ENCODE results near the gene KLHL10.

Gene KLHL10

DNA sequence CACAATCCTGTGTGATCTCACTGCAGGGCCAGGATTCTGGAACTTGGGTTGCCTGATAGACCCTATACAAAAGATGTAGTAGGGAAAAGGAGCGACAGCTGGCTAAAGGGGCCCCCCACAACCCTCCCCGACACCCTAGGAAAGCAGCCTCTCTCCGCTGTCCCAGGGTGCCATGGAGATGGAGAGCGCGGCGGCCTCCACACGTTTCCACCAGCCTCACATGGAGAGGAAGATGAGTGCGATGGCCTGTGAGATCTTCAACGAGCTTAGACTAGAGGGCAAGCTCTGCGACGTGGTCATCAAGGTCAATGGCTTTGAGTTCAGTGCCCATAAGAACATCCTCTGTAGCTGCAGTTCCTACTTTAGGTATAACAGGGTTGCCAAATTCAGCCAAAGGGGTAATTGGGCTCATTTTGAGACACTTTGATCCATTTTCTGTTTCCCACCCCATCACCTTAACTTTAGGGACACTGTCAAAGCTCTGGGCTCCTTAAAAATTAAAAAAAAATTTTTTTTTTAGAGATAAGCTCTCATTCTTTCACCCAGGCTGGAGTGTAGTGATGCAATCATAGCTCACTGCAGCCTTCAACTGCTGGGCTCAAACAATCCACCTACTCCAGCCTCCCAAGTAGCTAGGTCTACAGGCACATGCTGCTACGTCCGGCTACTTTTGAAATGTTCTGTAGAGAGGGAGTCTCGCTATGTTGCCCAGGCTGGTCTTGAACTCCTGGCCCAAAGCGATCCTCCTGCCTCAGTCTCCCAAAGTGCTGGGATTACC, at the start of gene KLHL10:
KLHL10 (plus strand) TSS at position 65 of the 778 bp plus-strand sequence; CDS start at position 173, 108 bp downstream.
- no peak for DNase-seq

- no peak for DNase-seq
Observed at GRCh38 chr17:41792845-41793783, 44.5 kb upstream of the KLHL10 start.

- no peak for DNase-seq
Observed at GRCh38 chr17:41793784-41794539, 43.7 kb upstream of the KLHL10 start.

DNA sequence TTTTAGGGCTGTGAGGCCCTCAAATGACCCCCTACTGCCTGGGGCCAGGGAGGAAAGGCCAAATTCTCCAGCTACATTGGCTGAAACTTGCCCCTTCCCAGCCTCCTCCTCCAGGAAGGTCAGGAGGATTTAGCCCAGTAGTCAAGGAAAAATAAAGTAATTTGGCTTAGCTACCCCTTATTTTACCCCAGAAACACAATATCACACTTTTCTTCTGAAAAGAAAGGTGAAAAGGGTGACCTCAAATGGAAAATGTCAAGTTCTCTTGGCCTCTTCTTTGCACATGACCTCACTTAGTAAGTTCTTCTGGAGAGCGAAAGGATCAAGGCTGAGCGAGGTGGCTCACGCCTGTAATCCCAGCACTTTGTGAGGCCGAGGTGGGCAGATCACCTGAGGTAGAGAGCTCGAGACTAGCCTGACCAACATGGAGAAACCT, 43.1 kb upstream of the KLHL10 start:
- DNase-seq: no peak

GRCh38 chr17:41796121-41796895, 41.3 kb upstream of the KLHL10 start:
- no peak for DNase-seq

DNA sequence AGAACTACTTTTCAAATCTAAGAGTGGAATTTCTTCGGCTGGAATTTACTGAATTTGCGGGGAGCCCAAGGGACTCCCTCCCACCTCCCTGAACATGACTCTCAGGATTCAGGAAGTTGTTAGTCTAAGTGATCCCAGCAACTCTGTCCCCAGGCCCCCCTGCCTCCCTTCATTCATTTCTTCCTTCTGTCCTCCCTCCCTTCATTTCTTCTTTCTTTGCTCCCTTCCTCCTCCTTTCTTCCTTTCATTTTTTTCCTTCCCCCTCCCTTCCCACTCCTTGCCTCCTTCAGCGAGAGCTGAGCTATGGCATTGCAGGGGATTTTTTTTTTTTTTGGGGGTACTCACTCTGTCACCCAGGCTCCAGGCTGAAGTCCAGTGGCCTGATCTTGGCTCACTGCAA, 40.2 kb upstream of the KLHL10 start:
- no peak for DNase-seq

- DNase-seq: no peak
Observed at GRCh38 chr17:41799366-41799765, 38.3 kb upstream of the KLHL10 start.

DNA sequence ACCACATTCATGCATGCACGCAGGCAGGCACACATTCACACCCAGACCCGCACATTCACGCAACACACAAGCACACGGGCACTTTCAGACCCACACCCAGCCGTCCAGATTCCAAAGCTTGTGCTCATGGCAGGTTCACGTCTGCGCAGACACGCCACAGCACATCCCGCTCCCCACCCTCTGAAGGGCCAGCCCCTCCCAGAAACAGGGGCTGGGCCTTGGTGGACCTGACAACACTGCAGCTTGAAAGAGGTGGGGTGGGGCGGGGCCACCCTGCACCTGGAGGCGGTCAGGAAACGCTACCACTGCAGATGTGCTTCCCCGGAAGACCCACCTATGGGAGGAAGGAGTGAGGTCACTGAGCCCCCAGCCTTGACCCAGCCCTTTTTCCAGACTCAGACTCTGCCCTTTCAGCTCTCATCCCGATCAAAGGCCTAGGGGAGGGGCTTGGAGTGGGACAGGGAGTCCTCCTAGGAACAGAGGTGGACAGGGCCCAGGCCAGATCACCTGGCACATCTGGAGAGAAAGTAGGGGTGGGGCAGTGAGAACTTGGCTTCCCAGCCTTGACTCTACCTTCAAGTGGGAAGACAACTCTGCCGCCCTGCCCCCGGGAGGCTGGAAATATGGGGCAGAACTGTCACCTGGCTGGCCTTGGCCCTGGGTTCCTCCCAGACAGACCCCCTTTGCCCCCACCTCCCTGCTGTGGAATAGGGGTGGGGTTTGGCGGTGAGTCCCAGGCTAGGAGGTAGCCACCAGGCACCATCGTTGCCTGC, 36.8 kb upstream of the KLHL10 start:
- DNase-seq: peak; percentile 80

GRCh38 chr17:41801374-41802271, 36.0 kb upstream of the KLHL10 start:
- DNase-seq: peak; percentile 71

DNA sequence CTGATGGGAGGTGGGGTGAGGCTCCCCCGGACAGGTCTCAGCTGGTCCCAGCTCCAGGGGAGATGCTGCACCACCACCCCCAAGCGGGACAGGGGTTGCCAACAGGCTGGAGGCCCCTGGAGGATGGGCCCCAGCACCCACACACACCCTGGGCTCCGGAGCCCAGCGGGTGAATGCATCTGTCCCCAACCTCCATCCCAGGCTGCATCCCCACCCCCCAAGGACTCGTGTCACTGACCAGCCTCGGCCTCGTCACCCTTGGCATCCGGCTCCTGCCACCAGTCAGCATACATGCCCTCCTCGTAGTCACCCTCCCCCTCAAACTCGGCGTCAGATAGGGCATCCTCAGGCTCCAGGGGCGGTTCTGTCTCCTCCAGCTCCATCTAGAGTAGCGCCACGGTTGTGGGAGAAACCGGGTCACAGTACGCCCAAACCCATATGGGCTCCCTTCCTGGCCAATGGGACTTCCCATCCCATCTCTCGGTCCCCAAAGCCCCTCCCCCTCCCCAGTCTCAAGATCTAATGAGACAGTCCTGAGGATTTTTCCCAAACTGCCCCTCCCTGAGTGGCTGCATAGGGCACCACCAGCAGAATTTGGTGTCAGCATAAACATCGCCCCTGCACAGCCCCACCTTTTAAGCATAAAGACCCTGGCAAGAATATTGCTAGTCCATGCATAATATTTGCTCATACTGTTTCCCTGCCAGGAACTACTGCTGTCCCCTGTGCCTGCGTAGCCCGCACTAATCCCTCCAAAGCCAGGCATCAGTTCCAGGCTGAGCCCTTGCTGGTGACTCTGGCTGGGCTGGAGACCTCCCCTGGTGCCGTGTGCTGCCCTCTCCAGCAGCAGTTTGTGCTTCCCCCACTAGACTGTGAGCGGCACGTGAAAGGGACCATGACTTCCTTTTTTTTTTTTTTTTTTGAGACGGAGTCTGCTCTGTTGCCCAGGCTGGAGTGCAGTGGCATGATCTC, 34.3 kb upstream of the KLHL10 start:
- no peak for DNase-seq

DNA sequence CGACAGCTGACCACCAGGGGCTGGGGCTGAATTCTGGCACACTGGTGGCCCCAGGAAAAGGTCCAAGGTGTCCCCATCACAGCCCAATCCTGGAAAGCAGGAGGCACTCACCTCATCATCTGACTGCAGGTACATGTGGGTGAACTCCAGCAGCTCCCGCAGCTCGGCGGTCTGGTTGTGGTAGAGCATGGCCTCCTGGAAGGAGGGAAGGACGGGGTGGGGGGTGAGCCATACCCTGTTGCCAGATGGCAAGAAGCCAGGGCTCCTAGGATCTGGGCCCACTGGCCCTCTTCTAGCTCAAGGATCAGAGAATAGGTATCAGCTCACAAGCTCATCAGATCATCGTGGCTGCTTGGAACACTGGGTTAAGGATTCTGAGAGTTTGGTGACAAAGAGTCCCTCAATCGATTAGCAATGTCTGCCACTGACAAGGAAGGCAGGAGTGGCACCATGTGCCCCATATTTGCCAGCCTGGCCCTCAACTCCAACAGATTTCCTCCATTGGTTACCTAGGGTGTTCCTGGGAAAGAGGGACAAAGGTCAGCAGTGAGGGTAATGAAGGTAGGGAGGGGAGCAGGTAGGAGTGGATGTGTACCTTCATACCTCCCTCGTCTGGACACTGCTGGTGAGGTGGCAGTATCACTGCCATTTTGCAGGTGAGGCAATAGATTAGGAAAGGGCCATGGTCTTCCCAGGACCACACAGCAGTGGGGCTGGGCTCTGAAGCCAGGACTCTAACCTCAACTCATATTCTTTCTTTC, 30.8 kb upstream of the KLHL10 start:
- DNase-seq: no peak

DNA sequence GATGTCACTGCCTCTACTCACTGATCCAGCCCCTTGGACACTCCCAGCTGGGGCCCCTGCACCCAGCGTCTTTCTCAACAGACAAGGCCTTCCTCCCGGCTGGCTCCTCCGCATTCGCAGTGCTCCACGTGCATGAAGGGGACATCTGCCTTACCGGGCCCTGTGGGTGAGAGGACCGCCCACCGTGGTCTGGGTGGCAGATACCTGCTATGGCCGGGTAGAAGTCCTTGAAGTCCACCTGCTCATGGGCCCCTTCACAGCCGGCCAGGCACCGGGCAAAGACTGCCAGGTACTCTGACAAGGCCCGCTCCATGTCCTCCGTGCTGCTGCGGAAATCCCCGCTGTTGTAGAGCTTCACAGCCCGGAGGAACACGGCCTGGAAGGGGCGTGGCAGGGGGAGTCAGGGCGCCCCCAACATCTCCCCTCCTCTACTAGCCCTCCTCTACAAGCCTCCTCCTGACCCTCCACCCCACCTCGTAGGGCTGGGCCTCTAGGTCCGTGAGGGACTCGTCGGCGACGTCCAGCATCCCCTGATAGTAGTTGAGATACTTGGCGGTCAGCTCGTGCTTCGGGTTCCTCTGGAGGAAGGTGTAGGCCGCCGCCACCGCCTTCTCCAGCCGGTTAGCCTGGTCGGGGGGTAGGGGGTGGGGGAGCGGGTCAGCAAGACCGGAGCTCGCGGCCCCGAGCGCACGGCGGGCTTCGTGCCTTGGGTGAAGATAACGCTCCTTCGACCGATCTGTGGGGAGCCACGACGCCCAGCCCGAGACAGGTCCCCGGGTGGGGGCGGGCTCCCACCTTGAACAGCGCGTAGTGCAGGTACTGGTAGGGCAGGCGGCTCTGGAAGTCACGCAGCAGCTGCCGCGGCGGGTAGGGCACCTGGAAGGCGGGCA, 26.7 kb upstream of the KLHL10 start:
- DNase-seq: peak; percentile 57

DNA sequence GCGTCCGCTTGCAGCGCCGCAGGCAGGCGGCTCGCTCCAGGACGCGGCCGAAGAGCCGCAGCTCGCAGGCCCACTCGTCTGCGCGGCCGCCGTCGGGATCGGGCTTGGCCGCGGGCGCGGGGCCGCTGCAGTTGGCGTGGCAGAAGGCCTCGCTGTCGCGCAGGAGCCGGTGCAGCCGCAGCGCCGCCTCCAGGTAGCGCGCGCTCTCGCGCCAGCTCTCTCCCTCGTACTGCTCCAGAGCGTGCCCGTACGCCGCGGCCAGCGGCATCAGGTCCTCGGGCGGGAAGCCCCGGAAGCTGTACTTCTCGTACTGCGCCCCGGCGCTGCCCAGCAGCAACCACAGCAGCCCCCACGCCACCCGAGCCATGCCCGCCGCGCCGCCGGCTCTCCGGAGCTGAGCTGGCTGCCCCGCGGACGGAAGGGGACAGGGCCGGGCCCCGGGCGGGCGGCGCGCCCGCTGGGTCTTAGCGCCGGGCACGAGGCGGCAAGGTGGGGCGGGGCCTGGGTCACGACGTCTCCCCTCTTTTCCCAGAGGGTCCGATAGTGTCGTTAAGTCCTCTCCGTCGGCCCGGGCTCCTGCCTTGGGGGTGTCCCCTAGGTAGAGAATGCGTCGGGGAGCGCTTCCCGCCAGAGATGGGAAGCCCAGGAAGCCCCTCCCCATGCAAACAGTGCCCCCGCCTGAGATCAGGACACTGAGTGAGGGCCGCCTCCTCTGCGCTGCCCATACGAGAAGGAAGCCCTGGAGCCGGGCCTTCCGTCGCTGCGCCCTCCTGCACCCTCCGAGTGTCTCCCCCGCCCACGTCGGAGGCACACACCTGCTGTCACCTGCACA, 25.9 kb upstream of the KLHL10 start, which contains the start of gene P3H4:
P3H4 (minus strand) TSS at position 401 of the 832 bp plus-strand sequence; CDS start at position 367, 34 bp downstream.
- peak; percentile 71 for DNase-seq

DNA sequence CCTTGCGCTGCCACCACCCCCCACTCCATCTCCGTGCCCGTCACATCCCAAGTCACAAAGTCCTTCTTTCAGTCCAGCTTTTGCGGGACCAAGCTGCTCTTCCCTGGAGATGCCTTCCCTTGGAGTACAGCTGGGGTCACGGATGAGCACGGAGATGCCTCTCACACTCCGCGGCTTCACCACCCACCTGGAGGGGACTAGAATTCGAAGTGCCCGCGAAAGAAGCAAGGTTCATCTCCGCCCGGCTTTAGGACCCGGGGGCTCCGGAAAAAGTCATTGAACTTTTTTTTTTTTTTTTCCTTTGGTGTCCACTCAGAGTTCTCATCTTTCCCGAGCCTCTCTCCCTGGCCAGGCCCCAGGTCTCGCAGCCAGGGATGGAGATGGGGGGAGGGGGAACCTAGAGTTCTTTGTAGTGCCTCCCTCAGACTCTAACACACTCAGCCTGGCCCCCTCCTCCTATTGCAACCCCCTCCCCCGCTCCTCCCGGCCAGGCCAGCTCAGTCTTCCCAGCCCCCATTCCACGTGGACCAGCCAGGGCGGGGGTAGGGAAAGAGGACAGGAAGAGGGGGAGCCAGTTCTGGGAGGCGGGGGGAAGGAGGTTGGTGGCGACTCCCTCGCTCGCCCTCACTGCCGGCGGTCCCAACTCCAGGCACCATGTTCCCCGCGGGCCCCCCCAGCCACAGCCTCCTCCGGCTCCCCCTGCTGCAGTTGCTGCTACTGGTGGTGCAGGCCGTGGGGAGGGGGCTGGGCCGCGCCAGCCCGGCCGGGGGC, 25.1 kb upstream of the KLHL10 start, which contains the start of gene FKBP10:
FKBP10 (plus strand) TSS at position 624 of the 771 bp plus-strand sequence; CDS start at position 655, 31 bp downstream.
- peak; percentile 77 for DNase-seq

DNA sequence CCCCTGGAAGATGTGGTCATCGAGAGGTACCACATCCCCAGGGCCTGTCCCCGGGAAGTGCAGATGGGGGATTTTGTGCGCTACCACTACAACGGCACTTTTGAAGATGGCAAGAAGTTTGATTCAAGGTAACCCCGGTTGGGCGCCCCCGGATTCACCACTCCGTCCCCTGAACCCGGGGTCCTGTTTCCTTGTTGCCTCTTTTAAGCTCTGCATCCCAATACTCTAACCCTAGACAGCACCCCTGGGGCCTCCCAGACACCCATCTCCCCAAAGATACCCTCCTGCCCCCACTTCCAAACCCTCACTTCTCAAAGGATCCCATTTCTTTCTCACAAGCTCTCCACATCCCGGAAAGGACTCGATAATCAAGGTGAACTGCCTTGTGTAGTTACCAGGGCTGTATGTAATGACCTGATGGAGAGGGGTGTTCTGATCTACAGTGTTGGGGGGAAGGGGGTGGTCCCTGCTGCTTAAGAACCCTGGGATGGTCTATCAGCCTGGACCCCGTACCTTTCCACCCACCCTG, 24.4 kb upstream of the KLHL10 start:
- DNase-seq: no peak

Measured in COR-L47 (cell line).